GM21367 (cell line): ENCODE data around the gene IST1.
A peak's percentile ranks its signal among the peaks of the same experiment; 100 is the strongest.

ENCODE experiments used
- ATAC-seq: cut with Tn5 transposase; IDR thresholded peaks from one replicate; pipeline ENCODE4 v1.9.1; 2021; ENCODE audit not compliant: unreplicated experiment

IST1 gene

DNA sequence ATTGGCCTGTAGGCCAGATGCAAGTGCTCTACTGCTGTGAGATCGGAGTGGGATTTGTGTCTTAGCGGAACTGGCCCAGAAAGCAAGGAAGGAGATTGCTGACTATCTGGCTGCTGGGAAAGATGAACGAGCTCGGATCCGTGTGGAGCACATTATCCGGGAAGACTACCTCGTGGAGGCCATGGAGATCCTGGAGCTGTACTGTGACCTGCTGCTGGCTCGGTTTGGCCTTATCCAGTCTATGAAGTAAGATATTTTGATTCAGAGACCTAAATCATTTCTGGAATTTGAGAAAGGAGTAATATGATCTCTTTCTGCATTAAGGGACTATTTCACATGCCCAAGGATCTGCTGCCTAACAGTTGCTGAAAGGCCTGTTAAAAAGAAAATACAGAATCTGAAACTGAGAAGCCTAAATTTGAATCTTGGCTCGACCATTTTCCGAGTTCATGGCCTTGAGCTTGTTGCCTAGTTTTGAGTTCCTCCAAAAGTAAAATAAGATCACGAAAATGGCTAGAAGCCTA is 21.1 kb downstream of the IST1 start:
- ATAC-seq = no peak

DNA sequence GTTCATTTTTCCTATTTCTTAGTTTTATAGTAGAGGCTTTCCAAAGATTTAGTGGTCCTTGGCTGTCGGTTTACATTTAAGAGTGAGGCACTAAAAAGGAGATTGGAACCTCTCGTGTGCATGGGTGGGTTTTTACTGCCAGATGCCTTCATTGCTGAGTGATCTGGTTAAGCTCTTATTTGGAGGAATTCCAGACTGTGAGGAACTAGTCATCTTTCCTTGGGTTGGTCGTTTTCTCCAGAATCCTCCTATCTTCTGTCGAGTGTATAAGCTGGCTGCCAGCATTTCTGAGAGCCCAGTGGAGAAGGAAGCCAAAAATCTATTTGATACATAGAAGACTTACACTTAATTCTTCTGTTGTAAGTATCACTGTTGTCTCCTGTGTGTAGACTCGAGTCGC is 22.6 kb downstream of the IST1 start:
- no peak for ATAC-seq

DNA sequence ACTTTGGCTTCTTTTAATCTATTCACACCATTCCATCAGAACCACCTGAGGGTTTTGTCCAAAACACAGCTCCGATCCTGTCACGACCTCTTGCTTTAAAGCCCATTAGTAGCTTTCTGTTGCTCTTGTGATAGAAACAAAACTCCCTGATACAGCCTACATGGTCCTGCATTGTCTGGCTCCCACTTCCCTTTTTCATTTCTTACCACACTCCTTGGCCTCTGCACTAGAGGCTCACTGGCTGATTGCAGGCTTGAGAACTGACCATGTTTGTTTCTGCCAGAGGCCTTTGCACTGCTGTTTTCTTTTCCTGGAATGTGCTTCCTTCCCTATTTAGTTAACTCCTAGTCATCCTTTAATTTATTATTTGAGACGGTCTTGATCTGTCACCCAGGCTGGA is 23.7 kb downstream of the IST1 start:
- ATAC-seq = peak; percentile 67

DNA sequence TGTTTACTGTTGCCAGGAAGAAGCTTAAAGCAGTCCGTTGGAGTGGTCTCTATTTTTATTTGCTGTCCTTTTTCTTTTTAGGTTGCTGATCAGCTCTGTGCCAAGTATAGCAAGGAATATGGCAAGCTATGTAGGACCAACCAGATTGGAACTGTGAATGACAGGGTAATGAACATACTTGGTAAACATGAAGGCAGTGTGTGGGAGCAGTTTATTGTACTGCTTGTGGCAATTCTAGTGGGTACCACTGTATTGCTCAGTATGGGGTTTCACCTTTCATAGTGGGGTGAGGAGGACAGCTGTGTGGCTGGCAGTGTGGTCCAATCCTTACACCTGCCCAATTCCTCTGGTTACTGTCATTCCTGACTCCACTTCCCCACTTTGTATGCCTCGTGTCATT is 25.3 kb downstream of the IST1 start:
- ATAC-seq = no peak

DNA sequence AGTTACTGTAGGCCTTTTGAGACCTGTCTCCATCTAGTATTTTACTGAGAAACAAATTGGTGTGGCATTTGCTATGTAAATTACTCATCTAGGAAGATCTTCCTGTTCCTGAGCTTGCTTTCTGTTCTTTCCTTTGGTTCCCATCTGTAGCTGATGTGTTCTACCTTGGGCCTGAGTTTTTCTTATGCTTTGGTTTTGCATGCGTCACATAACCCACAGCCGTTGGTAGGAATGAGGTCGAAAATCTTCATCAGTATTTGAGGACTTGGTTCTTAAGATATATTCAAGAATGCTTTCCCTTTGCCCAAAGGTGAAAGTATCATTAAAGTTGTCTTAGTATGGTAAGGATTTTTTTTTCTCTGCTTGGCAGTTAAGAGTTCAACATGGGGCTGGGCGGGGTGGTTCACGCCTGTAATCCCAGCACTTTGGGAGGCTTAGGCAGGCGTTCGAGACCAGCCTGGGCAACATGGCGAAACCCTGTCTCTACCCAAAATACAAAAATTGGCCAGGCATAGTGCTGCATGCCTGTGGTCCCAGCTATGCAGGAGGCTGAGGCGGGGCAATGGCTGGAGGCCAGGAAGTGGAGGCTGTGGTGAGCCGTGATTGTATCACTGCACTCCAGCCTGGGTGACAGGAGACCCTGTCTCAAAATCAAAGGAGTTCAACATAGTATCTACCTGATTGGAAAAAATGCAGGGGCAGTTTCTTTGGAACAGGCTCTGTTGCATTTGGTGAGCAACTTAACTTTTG is 28.8 kb downstream of the IST1 start:
- no peak for ATAC-seq

DNA sequence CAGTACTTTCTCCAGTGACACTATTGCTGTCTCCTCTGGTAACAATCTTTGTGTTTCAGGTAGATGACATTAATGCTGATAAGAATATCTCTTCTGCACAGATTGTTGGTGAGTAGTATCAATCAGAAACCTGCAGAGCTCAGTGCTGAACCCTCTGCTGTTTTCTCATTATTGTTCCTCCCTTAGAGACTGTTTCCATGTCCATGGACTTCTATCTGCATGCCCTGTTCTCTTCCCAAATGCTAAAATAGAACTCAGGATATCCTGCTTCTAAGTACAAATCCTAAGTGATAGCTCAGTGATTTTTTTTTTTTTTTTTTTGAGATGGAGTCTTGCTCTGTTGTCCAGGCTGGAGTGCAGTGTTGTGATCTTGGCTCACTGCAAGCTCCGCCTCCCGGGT is 29.4 kb downstream of the IST1 start:
- no peak for ATAC-seq

DNA sequence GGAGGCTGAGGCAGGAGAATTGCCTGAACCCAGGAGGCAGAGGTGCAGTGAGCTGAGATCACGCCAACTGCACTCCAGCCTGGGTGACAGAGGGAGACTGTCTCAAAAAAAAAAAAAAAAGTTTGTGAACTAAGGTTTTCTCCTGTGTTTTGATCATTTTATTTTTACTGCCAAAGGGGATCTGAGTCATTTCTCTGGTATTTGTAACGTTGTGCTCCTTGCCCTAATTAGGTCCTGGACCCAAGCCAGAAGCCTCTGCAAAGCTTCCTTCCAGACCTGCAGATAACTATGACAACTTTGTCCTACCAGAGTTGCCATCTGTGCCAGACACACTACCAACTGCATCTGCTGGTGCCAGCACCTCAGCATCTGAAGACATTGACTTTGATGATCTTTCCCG is 32.1 kb downstream of the IST1 start:
- ATAC-seq = no peak

DNA sequence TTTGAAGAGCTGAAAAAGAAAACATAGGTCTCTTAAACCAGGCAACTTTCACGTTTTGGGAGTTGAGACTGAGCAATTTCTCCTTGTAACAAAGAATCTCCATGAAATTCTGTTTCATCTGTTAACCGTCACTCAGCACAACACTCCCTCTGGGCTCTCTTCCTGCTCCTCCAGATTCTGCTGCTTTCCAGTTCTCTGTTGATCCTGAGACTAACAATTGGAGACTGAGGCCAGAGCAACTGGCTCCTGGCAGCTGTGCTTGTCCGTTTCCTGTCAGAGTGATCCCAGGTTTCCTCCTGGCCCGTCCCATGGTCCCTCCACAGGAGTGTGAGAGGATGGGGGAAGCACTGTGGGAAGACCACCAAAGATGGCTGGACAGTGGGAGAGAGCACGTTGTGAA is 32.5 kb downstream of the IST1 start:
- ATAC-seq = no peak

DNA sequence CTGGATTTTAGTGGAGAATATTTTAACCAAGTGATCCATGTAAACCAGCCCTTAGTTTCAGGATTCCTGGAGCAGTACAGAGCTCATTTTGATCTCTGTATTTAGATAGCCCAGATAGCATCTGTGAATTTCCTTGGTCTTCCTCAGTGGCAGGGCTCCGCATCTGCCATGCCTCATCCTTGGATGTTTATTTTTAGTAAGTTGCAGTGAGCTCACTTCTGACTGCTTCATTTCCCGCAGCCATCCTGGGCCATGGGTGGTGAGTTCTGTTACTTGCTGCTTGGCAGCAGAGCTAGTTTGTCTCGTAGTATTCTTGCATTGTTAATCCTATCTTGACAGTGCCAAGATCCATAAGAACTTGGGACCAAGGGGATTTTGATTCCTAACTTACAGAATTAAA is 33.7 kb downstream of the IST1 start:
- no peak for ATAC-seq

DNA sequence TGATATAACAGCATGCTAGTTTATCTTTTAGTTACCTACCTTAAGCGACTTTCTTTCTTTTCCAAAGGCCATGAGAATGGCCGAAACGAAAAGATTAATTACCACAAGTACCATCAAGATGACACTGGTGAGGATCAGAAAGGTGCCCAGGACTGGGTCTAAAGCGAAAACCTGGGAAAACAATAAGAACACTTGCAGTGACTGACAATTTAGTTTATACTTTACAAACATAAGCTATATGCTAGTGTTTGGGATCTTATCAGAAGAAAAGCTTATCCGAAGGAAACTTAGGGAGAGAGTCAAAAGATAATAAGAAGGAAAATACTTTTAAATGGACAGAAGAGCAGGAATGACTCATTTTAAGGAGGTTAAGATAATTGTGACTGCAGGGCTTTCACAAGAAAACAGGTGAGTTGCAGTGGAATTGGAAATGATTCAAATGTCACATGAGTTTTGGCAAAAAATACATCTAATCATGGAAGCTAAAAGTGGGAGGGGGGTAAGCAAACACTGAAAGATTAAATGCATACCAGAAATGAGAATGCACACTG is 34.8 kb downstream of the IST1 start:
- no peak for ATAC-seq

DNA sequence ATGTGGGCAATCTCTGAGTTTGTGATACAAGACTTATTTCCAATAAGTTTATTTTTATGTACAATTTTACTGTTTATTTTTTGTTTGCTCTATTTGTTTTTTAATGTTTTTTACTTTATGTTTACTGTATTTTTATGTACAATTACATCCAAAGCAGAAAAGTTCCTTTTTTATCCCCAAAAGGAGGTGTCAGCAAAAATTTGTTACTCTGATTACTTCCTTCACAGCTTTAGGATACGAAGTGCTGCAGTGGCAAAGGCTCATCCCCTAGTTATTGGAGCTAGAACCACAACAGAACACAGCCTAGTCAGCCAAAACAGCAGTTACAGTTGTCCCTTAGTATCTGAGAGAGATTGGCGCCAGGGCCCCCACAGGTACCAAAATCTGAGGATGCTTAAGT is 35.7 kb downstream of the IST1 start:
- no peak for ATAC-seq

DNA sequence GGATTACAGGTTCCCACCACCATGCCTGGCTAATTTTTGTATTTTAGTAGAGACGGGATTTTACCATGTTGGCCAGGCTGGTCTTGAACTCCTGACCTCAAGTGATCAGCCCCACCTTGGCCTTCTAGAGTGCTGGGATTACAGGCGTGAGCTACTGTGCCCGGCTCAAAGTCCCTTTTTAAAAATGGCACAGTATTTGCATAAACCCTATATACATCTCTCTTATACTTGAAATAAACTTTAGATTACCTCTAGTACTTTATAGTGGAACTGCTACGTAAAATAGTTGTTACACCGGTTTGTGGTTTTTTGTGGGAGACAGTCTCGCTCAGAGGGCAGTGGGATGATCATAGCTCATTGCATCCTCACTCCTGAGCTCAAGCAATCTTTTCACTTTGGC is 36.3 kb downstream of the IST1 start:
- no peak for ATAC-seq

DNA sequence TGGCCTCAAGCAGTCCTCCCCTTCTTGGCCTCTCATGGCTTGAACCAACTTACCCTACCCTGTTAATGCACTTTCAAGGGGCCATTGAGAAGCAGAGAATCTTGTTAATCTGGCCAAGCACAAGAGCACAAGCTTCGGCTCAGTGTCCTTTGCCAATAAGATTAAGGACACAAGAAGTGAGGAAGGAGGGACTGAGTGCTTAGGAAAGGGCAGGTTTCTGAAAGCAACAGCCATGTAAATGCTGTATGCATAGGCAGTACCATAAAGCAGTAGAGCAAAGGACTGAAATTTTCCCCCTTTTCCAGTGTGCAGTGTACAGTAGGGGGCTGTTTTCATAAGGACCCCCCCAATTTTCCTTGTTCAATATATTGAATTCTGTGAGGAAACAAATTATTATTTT is 37.7 kb downstream of the IST1 start:
- no peak for ATAC-seq

DNA sequence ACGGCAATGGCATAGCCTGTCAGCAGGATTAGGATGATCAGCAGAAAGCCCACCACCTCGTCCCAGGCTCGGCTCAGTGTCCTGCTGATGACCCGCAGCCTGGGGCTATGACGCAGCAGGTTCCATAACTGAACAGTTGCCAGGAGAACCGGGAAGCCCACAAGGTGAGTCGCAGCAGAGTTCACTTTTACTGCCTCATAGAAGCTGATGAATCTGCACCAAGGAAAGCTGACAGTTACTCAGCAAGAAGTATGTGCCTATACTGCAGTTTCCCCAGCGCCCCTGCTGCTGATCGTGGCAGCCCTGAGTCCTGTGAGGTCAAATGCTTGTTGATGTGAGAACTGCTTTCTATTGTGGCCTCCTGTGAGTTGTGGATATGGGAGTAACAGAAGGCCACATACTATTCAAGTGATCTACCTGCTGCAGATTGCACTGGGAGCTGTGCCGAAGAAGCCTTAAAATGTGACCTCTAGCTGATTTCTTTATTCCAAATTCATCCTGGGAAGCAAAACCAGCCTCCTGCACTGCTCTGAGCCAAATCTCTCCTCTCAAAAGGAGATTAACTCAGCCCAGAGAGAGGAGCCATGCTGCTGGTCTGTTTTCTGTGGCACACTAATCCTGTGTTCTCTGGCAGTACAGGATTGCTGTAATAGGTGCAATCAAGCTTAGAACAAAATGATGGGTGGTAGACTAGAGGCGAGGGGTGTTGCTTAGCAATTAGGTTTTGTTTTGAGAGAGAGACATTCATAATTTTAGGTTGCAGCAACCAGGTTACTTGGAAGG is 38.8 kb downstream of the IST1 start:
- ATAC-seq = no peak

DNA sequence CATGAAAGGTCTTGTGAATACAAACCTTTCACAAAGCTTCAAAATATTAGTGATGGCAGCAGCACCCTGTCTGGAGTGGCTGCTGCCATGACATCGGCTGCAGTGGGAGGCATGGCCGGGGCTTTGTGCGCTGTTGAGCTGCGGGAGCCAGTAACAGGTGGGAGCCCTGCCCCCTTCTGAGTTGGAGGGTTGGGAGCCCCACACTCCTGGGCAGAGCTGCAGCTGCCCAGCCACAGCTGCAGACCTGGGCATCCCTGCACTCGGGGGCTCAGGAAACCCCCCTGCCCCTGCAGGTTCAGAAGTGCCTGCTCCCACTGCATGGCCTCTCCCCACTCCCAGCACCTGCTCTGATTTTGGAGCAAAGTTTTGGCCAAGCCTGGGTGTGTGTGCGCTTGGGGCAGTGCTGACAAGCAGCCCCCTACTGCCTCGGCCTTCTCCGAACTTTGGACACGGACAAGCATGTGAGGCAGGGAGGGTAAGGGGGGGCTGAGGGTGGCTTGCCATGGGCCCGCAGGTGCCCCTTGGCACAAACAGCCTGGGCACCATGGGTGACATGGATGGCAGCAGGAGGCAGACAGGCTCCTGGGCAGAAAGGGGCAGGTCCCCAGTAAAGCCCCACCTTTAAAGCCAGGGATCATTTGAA is 42.7 kb downstream of the IST1 start:
- ATAC-seq = no peak

DNA sequence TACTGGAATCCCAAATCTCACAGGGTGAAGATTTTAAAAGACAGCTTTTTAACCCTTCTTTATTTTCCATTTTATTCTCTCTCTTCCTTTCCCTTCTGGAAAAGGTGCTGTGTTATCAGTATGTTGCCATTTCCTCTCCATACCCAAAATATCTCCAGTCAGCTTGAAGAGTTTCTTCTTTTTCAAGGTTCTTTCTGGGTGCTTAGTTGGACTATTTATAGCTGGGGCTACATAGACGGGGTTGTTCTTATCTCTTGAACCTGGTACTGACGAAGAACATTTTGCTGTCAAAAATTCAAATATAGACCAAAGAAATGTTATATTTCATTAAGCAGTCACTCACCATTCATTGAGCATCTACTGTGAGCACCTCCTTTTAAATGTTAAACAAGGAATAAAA is 48.6 kb downstream of the IST1 start:
- no peak for ATAC-seq

DNA sequence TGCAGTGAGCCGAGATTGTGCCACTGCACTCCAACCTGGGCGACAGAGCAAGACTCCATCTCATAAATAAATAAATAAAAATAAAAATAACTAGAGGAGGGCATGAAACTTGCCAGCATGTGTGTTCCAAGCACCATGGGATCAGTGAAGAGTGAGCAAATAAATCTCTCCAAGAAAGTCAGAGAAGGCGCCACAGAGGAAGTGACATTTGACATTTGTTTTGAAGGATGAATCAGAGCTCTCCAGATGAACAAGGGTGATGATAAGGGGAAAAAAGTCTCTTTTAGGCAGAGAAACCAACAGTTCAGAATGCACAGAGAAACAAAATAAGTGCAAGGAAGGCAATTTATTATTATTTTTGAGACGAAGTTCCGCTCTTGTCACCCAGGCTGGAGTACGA is 50.3 kb downstream of the IST1 start:
- no peak for ATAC-seq

DNA sequence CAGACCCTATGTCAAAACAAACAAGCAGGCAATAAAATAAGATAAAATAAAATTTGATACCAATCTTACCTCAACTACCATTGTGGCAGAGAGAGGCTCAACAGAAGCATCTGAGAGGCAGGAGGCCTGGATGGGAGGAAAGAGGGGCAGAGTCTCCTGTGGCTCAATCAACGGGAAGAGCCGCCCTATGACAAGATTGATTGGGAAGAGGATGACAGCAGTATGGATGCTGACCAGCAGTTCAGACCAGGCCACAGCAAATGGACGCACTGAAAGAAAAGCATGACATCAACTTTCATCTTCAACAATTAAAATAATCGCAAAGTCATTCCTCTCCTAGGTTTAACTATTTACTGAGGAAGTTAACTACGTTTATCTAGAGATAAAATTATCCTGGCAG is 57.5 kb downstream of the IST1 start:
- ATAC-seq = no peak

DNA sequence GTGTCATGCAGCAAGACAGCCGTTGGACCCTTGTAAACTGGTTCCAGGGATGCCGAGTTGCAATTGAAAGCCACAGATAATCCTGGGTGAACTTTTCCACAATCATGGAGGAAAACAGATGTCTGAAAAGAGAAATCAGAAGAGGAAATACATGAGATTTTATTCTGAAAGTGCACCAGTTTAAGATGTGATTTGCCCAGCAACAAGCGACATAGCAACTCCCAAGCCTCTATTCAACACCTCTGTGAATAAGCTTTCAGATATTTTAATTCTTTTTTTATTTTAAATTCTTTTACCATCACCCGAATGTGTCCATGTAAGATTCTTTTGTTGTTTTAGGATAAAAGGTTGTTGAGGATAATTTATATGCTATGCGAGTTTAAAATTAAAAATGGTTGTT is 58.8 kb downstream of the IST1 start:
- ATAC-seq = no peak

DNA sequence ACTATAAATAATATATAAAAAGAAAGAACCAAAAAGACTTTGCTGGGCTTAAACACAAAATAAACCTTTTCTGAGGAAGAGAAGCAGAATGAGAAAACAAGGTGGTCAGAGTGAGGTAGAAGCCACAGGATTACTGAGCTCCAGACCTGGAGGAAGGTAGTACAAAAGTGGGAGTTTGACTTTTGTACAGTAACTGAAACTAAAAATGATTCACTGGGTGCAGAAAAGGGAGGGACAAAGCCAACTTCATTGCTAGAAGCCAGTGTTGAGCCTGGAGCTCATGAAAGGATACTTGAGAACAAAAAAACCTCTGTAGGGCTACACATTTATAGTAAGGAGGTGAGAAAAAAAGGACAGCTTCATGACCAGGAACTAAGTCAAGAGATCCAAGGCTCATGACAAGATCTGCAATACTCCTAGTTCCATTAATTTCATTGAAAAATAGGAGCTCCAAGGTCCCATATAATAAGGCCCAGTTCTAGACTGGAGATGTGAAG is 59.4 kb downstream of the IST1 start:
- ATAC-seq = no peak

DNA sequence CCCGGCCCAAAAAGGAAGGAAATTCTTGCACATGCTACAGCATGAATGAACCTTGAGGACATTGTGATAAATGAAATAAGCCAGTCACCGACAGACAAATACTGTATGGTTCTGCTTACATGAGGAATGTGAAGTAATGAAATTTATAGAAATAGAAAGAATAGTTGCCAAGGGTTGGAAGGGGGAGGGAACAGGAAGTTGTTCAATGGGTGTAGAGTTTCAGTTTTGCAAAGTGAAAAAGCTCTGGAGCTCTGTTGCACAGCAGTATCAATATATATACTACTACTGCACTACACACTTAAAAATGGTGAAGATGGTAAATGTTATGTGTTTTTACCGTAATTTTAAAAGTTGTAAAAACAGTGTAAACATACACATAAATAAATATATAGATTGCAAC is 61.2 kb downstream of the IST1 start:
- ATAC-seq = no peak
